Measurements from ENCODE around the gene RPL28.
"Not testable (repeated sequence)": the region's sequence is repeated elsewhere in the genome, so short reads cannot be mapped to it uniquely, and the experiment has no call there.

Gene RPL28

DNA sequence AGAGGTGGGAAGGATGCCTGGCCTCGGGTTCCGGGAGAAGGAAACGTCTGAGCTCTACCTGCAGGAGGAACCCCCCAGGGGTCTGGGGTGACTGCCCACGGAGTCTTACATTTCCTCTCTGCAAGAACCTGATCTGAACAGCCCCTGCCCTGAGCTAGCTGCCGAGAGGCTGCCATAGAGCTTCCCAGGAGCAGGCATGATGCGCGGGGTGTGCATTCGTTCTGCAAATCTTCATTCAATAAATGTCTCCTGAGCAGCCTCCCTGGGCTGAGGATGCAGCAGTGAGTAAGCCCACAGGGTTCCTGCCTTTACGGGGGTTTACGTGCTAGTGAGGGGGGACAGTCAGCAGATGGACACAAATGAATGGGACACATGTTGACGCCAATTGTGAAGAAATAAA, 58.9 kb downstream of the RPL28 start:
- DNase-seq (ENCODE audit: low read depth) = no peak
- H3K4me3 ChIP-seq (ENCODE audit: low read depth, low read length) = no peak overlapping the region
- TF ChIP-seq, protein P1, sequence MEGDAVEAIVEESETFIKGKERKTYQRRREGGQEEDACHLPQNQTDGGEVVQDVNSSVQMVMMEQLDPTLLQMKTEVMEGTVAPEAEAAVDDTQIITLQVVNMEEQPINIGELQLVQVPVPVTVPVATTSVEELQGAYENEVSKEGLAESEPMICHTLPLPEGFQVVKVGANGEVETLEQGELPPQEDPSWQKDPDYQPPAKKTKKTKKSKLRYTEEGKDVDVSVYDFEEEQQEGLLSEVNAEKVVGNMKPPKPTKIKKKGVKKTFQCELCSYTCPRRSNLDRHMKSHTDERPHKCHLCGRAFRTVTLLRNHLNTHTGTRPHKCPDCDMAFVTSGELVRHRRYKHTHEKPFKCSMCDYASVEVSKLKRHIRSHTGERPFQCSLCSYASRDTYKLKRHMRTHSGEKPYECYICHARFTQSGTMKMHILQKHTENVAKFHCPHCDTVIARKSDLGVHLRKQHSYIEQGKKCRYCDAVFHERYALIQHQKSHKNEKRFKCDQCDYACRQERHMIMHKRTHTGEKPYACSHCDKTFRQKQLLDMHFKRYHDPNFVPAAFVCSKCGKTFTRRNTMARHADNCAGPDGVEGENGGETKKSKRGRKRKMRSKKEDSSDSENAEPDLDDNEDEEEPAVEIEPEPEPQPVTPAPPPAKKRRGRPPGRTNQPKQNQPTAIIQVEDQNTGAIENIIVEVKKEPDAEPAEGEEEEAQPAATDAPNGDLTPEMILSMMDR (IDR thresholded peaks at IDR 0.05; ENCODE audit: insufficient read depth, low read depth, low read length, missing control alignments) = no peak

DNA sequence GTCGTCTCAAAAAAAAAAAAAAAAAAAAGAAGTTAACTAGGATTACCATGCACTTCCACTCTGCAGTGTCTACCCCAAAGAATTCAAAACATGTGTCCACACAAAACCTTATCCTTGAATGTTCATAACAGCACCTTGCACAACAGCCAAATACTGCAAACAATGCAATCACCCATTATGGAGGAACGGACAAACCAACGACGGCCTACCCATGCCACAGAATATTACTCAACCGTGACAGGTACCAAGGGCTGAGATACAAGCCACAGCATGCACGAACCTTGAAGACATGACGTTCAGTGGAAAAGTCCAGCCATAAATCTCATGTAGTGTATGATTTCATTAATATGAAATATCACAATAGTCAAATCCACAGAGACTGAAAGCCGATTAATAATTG, 60.3 kb downstream of the RPL28 start:
- H3K4me3 ChIP-seq (ENCODE audit: low read depth, low read length) = no peak overlapping the region
- TF ChIP-seq, protein P1 (IDR thresholded peaks at IDR 0.05; ENCODE audit: insufficient read depth, low read depth, low read length, missing control alignments) = no peak
- DNase-seq (ENCODE audit: low read depth) = no peak

DNA sequence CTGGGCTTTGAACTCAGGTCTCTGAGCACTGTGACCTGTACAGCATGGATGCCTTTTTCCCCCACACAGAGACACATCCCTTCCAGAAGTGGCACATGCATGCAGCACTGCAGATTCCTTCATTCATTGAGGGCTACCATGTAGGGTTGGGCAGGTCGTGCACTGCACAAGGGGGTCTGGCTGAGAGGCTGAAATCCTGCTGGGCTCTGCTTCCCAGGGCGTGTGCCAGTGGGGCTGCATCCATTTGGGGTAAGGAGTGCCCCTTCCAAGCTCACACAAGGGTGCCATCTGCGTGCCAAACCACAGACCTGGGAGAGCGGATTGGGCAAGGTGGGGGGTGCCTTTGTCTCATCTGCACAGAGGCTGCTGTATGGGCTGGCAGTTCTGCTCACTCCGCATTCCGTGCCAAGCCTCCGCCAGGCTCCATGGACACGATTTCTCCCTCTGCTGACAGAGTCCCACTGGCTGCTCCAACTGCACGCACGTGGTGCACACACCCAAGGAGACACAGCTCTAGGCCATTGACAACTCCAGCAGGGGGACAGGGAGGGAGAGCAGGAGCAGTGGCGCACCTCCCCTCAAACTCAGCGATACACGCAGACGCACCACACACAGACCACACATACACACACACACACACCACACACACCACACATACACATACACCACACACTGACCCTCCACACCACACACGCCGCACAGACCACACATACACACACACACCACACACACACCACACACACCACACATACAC, 61.9 kb downstream of the RPL28 start:
- TF ChIP-seq, protein P1 (IDR thresholded peaks at IDR 0.05; ENCODE audit: insufficient read depth, low read depth, low read length, missing control alignments) = no peak
- DNase-seq (ENCODE audit: low read depth) = no peak

DNA sequence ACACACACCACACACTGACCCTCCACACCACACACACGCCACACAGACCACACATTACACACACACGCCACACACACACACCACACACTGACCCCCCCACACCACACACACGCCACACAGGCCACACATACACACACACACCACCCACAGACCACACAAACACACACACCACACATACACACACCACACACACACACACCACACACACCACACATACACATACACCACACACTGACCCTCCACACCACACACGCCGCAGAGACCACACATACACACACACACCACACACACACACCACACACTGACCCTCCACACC, 62.4 kb downstream of the RPL28 start:
- H3K4me3 ChIP-seq (ENCODE audit: low read depth, low read length); DNase-seq (ENCODE audit: low read depth): not testable (repeated sequence)

More for the DNA sequence above, 61.9 kb downstream of the RPL28 start:
- no peak overlapping the region for H3K4me3 ChIP-seq (ENCODE audit: low read depth, low read length)

DNA sequence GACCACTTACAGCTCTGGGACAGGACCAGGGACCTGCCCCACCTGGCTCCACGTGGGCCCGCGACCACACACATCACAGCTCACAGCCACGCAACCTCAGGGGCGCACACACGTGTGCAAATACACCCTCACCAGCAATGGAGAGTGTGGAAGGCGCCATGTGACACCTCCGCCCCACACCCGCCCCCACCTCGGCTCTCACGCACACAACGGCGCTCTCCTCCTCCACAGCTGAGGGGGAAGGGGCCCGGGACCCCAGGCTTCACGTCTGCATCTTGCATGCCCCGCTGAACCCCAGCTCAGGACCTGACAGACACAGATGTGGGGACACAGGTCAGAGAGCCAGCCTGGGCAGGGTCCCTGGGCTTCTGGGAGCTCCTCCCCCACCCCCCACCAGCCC, 63.7 kb downstream of the RPL28 start:
- DNase-seq (ENCODE audit: low read depth) = no peak
- TF ChIP-seq, protein P1 (IDR thresholded peaks at IDR 0.05; ENCODE audit: insufficient read depth, low read depth, low read length, missing control alignments) = no peak
- H3K4me3 ChIP-seq (ENCODE audit: low read depth, low read length) = no peak overlapping the region

GRCh38 chr19:55451163-55451964, 65.6 kb downstream of the RPL28 start:
- TF ChIP-seq, protein P1 (IDR thresholded peaks at IDR 0.05; ENCODE audit: insufficient read depth, low read depth, low read length, missing control alignments) = no peak
- no peak overlapping the region for H3K4me3 ChIP-seq (ENCODE audit: low read depth, low read length)
- no peak for DNase-seq (ENCODE audit: low read depth)

GRCh38 chr19:55451965-55452748, 66.4 kb downstream of the RPL28 start:
- no peak for DNase-seq (ENCODE audit: low read depth)
- H3K4me3 ChIP-seq (ENCODE audit: low read depth, low read length) = no peak overlapping the region
- TF ChIP-seq, protein P1 (IDR thresholded peaks at IDR 0.05; ENCODE audit: insufficient read depth, low read depth, low read length, missing control alignments) = no peak
